Mammary epithelial cell (primary cell): ENCODE data around the gene ADH1B.

Experiments
- CTCF ChIP-seq, 2 donors: IDR thresholded peaks in 1 of 2; conservative IDR thresholded peaks in 1 of 2; 2 replicates each; pipeline ENCODE4 v1.5.1; 2011 to 2012; ENCODE audit warnings: inconsistent platforms in 2 of 2, low read length in 2 of 2, mild to moderate bottlenecking in 2 of 2, control low read depth in 1 of 2, low read depth in 1 of 2; ENCODE audit not compliant: insufficient read depth in 1 of 2; ENCODE audit errors: extremely low read depth in 1 of 2
- EZH2 ChIP-seq: IDR thresholded peaks from 2 replicates; pipeline ENCODE4 v1.6.1; 2012; ENCODE audit warnings: low read length, inconsistent platforms, borderline replicate concordance

GRCh38 chr4:99321241-99322191 is at the start of gene ADH1B:
- TF ChIP-seq CTCF (conservative IDR thresholded peaks at IDR 0.05 in 1 of 2, IDR thresholded peaks at IDR 0.05 in 1 of 2; ENCODE audit: extremely low read depth in 1 of 2, insufficient read depth in 1 of 2, low read depth in 1 of 2, low read length in 2 of 2) (no peak), EZH2 (no peak)
